BJ (cell line): Measurements from ENCODE around the gene TRIM2. TPM values are rescaled to one million over a fixed set of nuclear protein-coding genes. Genes with fewer than 3 reads are reported as not detected.

Experiments used
- CTCF ChIA-PET: fragments of 350-600 bp; formaldehyde crosslinking; extraction: SDS; loops from one replicate; lab custom pipeline; 2021; ENCODE audit warnings: antibody characterized with exemption, inconsistent platforms; lab: Yijun Ruan, JAX
- POLR2A ChIA-PET: fragments of 300-600 bp; sonication (Branson Sonifier 250); formaldehyde crosslinking; extraction: SDS; loops from one replicate; lab custom pipeline; 2021; ENCODE audit warnings: antibody characterized with exemption; lab: Charles Lee
- DNase-seq: peaks from one replicate; pipeline ENCODE4 v3.0.0-alpha.2; 2011; ENCODE audit warnings: low read depth
- H3K27me3 ChIP-seq: 2 replicates; pipeline ENCODE4 v1.6.0; 2011; ENCODE audit warnings: low read length; ENCODE audit not compliant: control insufficient read depth, insufficient read depth
- H3K36me3 ChIP-seq: 2 replicates; pipeline ENCODE4 v1.5.1; 2011; ENCODE audit warnings: low read length; ENCODE audit not compliant: control insufficient read depth, insufficient read depth
- H3K4me3 ChIP-seq: 2 replicates; pipeline ENCODE4 v1.5.1; 2011; ENCODE audit warnings: low read depth, mild to moderate bottlenecking, control low read depth, low read length
- CTCF ChIP-seq: IDR thresholded peaks from 2 replicates; pipeline ENCODE4 v1.5.1; 2011; ENCODE audit warnings: low read depth, mild to moderate bottlenecking, control low read depth, inconsistent platforms, low read length, moderate library complexity; ENCODE audit not compliant: insufficient read depth
- polyA plus RNA-seq: library from polyadenylated mRNA; depleted of rRNA; stranded (reverse); fragments of >200 nt; gene quantifications from 2 replicates; pipeline ENCODE4 v1.2.3, GENCODE V29; 2011

The TRIM2 gene
- polyA plus RNA-seq, 1 experiment: 34.1 TPM

GRCh38 chr4:153261461-153261860 lies 57.2 kb downstream of the TRIM2 start:
- DNase-seq: peak; percentile 34
- POLR2A ChIA-PET: interaction anchor here (0.7 kb wide), 1 partner anchor 13 kb away, joined by 3 read pairs; no protein-coding TSS in a partner anchor

GRCh38 chr4:153261914-153262313 lies 57.7 kb downstream of the TRIM2 start:
- CTCF ChIA-PET: no interaction called here

More at GRCh38 chr4:153261461-153261860, 57.2 kb downstream of the TRIM2 start:
- Histone ChIP-seq H3K27me3 (no peaks in the 10 kb centered on the region), H3K4me3 (no peak overlapping the region), H3K36me3 (no peaks in the 10 kb centered on the region)
- no peak for TF ChIP-seq CTCF
- CTCF ChIA-PET: no interaction called here

GRCh38 chr4:153265306-153266047 lies 61.2 kb downstream of the TRIM2 start:
- no peak overlapping the region for H3K4me3 ChIP-seq
- no peaks in the 10 kb centered on the region for H3K27me3 ChIP-seq
- ChIA-PET CTCF (no interaction called here), POLR2A (no interaction called here)
- no peak for DNase-seq
- H3K36me3 ChIP-seq: no peaks in the 10 kb centered on the region; the same call in 1 of the 2 replicates
- TF ChIP-seq CTCF: no peak

More at GRCh38 chr4:153261914-153262313, 57.7 kb downstream of the TRIM2 start:
- POLR2A ChIA-PET: interaction anchor here (0.7 kb wide), 1 partner anchor 14 kb away, joined by 3 read pairs; no protein-coding TSS in a partner anchor
- no peak for DNase-seq
- H3K4me3 ChIP-seq: no peak overlapping the region
- no peaks in the 10 kb centered on the region for H3K36me3 ChIP-seq
- TF ChIP-seq CTCF: no peak
- no peaks in the 10 kb centered on the region for H3K27me3 ChIP-seq

- ChIA-PET CTCF (no interaction called here), POLR2A (no interaction called here)
- no peak for TF ChIP-seq CTCF
- H3K36me3 ChIP-seq: no peaks in the 10 kb centered on the region; the same call in 1 of the 2 replicates
- H3K27me3 ChIP-seq: no peaks in the 10 kb centered on the region
- H3K4me3 ChIP-seq: no peak overlapping the region
- no peak for DNase-seq
Measured at GRCh38 chr4:153266988-153267387, 62.7 kb downstream of the TRIM2 start.

GRCh38 chr4:153267890-153268289 lies 63.6 kb downstream of the TRIM2 start:
- DNase-seq: no peak
- Histone ChIP-seq H3K27me3 (no peaks in the 10 kb centered on the region), H3K4me3 (no peak overlapping the region), H3K36me3 (no peaks in the 10 kb centered on the region; the same call in 1 of the 2 replicates)
- no peak for TF ChIP-seq CTCF
- ChIA-PET POLR2A (no interaction called here), CTCF (interaction anchor here (1.4 kb wide), 1 partner anchor 19 kb away, joined by 3 read pairs; no protein-coding TSS in a partner anchor)
